ENCODE measurements around the gene RCCD1. TPM values are rescaled to one million over a fixed set of nuclear protein-coding genes. Genes with fewer than 3 reads are reported as not detected.

Gene RCCD1
- total RNA-seq, 1 experiment from 2014 or later, result 29.0 TPM

DNA sequence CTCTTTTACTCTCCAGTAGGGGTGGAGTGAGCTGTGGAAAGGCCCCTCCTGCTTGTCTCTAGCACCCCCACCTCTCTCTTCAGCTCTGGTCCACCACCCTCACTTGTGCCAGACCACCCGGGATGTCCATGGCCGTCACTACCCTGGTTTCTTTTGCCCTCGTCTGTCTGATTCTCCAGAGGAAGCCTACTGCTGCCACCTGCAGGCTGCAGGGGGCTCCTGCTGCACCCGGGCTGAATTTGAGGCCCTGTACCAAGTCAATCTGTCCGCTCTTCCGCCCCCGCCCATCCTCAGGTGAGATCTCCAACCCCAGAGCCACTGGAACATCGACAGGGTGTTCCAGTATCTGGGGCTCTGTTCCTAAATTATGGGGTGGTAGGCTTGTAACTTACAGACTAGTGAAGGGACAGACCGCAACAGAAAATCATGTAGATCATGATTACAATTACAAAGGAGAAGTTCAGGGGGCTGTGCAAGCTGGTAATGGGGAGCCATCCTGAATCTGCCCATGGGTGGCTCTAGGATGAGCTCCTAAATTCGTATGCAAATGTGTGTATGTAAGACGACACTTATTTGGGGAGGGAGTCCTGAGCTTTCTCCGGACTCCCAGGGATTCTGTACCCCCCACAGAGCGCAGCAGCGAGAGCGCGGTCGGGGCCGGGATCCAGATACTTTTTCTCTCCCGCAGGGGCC, 20.3 kb upstream of the RCCD1 start:
- Mint-ChIP-seq H3K9me3 (ENCODE audit: unreplicated experiment) (no peaks in the 10 kb centered on the region), H3K4me1 (ENCODE audit: insufficient read depth, unreplicated experiment) (peaks cover 35% of the 10 kb centered on the region), H3K4me3 (ENCODE audit: unreplicated experiment) (peak overlapping the region; percentile 90), H3K27ac (ENCODE audit: low read depth, unreplicated experiment) (no peak overlapping the region), H3K36me3 (ENCODE audit: insufficient read depth, unreplicated experiment) (peaks cover 37% of the 10 kb centered on the region), H3K27me3 (ENCODE audit: insufficient read depth, unreplicated experiment) (no peaks in the 10 kb centered on the region)
- CTCF ChIA-PET, result interaction anchor here (0.6 to 11.6 kb wide), 35 partner anchors 8 to 1448 kb away, joined by 3 to 131 read pairs (median 4); partner anchors contain the start of genes MAN2A2 and RCCD1
- POLR2A ChIA-PET, result interaction anchor here (0.6 to 10.1 kb wide), 18 partner anchors 8 to 1951 kb away, joined by 3 to 150 read pairs (median 4); partner anchors contain the start of genes CIB1, GDPGP1, MAN2A2 and RCCD1
- intact Hi-C loops (cut with micrococcal nuclease), result loop anchor here (2.0 to 5.0 kb wide), 2 partner anchors 20 to 287 kb away; partner anchors contain the start of gene RCCD1
- peak; percentile 90 for DNase-seq (ENCODE audit: unreplicated experiment)
- no TSS peak for BruUV-seq (replicated peaks)
- TF ChIP-seq, protein P1, sequence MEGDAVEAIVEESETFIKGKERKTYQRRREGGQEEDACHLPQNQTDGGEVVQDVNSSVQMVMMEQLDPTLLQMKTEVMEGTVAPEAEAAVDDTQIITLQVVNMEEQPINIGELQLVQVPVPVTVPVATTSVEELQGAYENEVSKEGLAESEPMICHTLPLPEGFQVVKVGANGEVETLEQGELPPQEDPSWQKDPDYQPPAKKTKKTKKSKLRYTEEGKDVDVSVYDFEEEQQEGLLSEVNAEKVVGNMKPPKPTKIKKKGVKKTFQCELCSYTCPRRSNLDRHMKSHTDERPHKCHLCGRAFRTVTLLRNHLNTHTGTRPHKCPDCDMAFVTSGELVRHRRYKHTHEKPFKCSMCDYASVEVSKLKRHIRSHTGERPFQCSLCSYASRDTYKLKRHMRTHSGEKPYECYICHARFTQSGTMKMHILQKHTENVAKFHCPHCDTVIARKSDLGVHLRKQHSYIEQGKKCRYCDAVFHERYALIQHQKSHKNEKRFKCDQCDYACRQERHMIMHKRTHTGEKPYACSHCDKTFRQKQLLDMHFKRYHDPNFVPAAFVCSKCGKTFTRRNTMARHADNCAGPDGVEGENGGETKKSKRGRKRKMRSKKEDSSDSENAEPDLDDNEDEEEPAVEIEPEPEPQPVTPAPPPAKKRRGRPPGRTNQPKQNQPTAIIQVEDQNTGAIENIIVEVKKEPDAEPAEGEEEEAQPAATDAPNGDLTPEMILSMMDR (IDR thresholded peaks at IDR 0.05; ENCODE audit: unreplicated experiment), result peak; percentile 56

DNA sequence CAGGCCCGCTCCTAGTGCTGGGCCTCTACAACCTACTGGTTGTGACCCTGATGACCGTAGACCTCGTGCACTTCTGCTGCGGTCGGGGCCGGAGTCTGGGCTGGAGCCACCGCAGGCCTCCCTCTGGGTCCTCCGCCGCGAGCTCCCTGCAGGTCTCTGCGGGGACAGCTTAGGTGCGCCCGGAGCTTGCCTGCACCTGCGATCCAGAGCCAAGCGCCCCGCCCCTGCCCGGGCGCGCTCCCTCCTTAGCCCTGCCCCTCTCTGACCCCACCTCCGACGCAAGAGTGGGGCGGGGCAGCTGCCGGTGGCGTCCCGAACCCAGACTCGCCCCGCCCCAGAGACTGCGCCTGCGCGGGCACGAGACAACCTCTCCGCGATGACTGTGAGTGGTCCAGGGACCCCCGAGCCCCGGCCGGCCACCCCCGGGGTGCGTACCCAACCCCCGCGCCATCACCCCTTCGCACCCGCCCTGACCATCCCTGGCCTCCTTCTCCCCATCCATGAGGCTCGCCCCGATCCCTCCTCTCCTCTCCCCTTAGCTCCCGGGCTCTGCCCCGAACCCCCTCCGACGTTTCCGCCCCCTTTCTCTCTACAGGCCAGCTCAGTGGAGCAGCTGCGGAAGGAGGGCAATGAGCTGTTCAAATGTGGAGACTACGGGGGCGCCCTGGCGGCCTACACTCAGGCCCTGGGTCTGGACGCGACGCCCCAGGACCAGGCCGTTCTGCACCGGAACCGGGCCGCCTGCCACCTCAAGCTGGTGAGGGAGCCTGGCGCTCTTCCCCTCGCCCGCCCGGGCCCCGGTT, 19.5 kb upstream of the RCCD1 start, which contains the start of gene UNC45A:
Gene UNC45A, plus strand, starts transcription at position 337 of the 803 bp plus-strand sequence. Its CDS starts 40 bp downstream, at position 377.
- Mint-ChIP-seq H3K4me1 (ENCODE audit: insufficient read depth, unreplicated experiment) (peaks cover 35% of the 10 kb centered on the region), H3K9me3 (ENCODE audit: unreplicated experiment) (no peaks in the 10 kb centered on the region), H3K27me3 (ENCODE audit: insufficient read depth, unreplicated experiment) (no peaks in the 10 kb centered on the region), H3K36me3 (ENCODE audit: insufficient read depth, unreplicated experiment) (peaks cover 39% of the 10 kb centered on the region), H3K27ac (ENCODE audit: low read depth, unreplicated experiment) (peak within 1 kb of the TSS; percentile 75), H3K4me3 (ENCODE audit: unreplicated experiment) (peak within 1 kb of the TSS; percentile 90)
- POLR2A ChIA-PET, result interaction anchor here (0.6 to 10.1 kb wide), 22 partner anchors 9 to 1950 kb away, joined by 3 to 150 read pairs (median 4); partner anchors contain the start of genes CIB1, GDPGP1, MAN2A2 and RCCD1
- no TSS peak for BruUV-seq (replicated peaks)
- TF ChIP-seq, protein P1 (IDR thresholded peaks at IDR 0.05; ENCODE audit: unreplicated experiment), result no peak
- peak; percentile 91 for DNase-seq (ENCODE audit: unreplicated experiment)
- intact Hi-C loops (cut with micrococcal nuclease), result loop anchor here (2.0 to 5.0 kb wide), 2 partner anchors 20 to 288 kb away; partner anchors contain the start of gene RCCD1
- CTCF ChIA-PET, result interaction anchor here (0.6 to 11.6 kb wide), 31 partner anchors 9 to 1448 kb away, joined by 3 to 131 read pairs (median 4); partner anchors contain the start of genes MAN2A2, RCCD1 and VPS33B

DNA sequence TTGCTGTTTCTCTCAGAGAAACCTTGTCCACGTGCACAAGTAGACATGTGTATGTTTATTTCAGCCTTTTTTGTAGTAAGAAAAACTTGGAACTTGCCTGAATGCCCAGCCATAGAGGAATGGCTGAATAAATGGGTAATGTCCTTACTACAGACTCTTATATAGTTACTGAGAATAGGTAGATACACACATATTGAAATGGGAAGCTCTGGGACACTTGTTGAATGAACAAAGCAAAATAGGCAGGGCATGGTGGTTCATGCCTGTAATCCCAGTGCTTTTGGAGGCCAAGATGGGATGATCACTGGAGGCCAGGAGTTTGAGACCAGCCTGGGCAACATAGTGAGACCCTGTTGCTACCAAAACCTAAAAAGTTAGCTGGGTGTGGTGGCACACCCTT, 17.9 kb upstream of the RCCD1 start:
- H3K4me1 Mint-ChIP-seq (ENCODE audit: insufficient read depth, unreplicated experiment), result peaks cover 23% of the 10 kb centered on the region
- POLR2A ChIA-PET, result interaction anchor here (0.6 to 1.0 kb wide), 3 partner anchors 12 to 64 kb away, joined by 3 read pairs; partner anchors contain the start of gene RCCD1
- no peak for DNase-seq (ENCODE audit: unreplicated experiment)
- peaks cover 46% of the 10 kb centered on the region for H3K36me3 Mint-ChIP-seq (ENCODE audit: insufficient read depth, unreplicated experiment)
- no TSS peak for BruUV-seq (replicated peaks)
- no peaks in the 10 kb centered on the region for H3K27me3 Mint-ChIP-seq (ENCODE audit: insufficient read depth, unreplicated experiment)
- no peaks in the 10 kb centered on the region for H3K9me3 Mint-ChIP-seq (ENCODE audit: unreplicated experiment)
- H3K4me3 Mint-ChIP-seq (ENCODE audit: unreplicated experiment), result peak overlapping the region; percentile 90
- intact Hi-C loops (cut with micrococcal nuclease), result no loop called here
- TF ChIP-seq, protein P1 (IDR thresholded peaks at IDR 0.05; ENCODE audit: unreplicated experiment), result no peak
- H3K27ac Mint-ChIP-seq (ENCODE audit: low read depth, unreplicated experiment), result no peak overlapping the region
- CTCF ChIA-PET, result interaction anchor here (0.7 to 11.6 kb wide), 6 partner anchors 19 to 120 kb away, joined by 3 to 131 read pairs (median 4); partner anchors contain the start of genes MAN2A2 and RCCD1
